ELR (cell line): ENCODE results near the gene TTLL3.

Source experiments
- DNase-seq: peaks from one replicate; pipeline ENCODE4 v3.0.0-alpha.2; 2015; ENCODE audit warnings: low read depth

TTLL3 gene

GRCh38 chr3:9807981-9808344 lies 2.1 kb upstream of the TTLL3 start:
- no peak for DNase-seq

DNA sequence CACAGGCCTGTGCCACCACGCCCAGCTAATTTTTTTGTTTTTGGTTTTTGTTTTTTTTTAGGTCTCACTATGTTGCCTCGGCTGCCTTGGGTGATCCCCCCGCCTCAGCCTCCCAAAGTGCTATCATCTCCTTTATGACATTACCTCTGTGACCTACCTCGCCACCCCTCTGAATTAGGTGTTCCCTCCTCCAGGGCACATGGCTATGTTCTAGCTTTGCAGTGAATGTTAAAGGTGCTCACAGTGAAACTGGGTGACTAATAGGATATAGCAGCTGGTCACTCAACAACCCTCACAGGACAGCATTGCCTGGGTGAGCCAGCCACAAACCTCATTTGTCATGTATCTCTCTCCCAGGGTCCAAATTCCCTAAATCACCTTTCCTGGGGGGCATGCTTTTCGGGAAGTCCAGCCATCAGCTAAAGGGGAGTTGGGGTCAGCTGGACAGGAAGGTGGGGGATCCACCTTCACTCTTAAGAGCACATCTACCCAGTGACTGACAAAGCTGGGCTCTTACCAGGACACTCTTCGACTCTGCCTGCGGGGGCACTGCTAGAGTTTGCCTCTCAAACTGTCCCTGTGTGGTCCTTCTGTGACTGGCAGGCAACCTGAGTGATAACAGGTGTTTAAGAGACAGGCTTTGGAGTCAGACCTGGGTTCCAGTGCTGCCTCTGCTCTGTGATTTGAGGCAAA lies 1.6 kb upstream of the TTLL3 start:
- DNase-seq, result peak; percentile 68

DNA sequence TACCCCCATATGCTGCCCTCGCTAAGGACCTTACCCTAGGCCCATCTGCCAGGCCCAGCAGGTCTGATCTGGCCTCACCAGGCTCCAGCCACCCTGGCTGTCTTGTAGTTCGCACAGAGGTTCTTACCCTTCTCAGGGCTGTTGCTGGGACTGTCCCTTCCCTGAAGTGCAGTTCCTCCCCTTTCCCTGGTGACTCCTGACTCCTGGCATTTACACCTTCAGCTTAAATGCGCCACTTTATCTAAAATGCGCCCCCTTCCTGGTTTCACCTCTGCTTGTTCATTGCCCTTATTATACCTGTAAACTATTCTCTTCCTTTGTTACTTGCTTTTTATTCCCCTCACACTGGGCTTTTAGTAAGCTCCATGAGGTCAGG lies 835 bp upstream of the TTLL3 start:
- DNase-seq, result no peak

DNA sequence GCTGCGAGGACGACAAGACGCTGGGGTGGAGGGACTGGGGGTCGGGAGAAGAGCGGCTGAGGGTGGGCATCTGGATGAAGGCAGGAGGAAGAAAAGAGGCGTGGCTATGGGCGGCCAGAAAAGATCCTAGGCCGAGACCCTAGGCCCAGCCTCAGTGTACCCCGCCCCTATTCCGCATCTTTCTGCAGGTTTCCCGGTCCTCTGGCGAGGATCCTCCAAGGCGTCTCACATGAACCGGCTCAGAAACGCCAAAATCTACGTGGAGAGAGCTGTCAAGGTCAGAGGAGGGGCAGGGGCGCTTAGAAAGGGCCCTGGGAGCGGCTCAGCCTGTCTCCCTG lies 340 bp downstream of the TTLL3 start:
- no peak for DNase-seq

GRCh38 chr3:9810846-9811245 lies 784 bp downstream of the TTLL3 start:
- DNase-seq, result no peak

DNA sequence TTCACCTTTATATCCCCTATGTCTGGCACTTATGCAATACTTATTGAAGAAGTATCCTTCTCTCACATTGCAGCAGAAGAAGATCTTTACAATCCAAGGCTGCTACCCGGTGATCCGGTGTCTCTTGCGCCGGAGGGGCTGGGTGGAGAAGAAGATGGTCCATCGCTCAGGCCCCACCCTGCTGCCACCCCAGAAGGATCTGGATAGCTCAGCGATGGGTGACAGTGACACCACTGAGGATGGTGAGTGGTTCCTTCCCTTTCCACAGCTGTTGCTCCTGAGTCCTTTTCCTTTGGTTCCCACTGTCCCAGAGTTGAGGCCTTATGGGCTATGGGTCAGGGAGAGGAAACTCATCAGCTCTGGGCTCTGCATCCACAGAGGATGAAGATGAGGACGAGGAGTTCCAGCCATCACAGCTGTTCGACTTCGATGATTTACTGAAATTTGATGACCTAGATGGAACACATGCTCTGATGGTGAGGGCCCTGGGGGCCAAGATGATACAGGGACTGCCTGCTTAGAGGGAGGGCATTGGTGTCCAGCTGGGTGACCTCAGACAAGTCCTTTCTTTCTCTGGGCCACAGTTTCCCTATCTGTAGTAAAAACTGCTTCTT lies 2.9 kb downstream of the TTLL3 start:
- DNase-seq, result no peak

- no peak for DNase-seq
Observed at GRCh38 chr3:9815986-9816385, 5.9 kb downstream of the TTLL3 start.

DNA sequence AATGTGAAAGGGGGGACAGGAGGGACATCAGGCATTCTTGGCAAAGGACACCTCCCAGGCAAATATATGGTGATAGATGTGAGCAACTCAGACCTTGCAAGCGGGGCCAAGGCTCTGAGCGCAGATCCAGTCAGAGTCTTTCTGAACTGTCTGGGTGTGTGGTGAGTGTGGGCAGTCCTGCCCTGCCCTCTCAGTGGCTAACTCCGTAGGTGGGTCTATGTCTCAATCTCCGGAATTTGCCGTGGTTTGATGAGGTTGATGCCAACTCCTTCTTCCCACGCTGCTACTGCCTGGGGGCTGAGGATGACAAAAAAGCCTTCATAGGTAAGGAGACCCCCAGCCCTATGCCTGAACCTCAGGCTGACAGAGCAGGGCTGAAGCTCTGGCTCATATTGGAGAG lies 7.4 kb downstream of the TTLL3 start:
- DNase-seq, result no peak

DNA sequence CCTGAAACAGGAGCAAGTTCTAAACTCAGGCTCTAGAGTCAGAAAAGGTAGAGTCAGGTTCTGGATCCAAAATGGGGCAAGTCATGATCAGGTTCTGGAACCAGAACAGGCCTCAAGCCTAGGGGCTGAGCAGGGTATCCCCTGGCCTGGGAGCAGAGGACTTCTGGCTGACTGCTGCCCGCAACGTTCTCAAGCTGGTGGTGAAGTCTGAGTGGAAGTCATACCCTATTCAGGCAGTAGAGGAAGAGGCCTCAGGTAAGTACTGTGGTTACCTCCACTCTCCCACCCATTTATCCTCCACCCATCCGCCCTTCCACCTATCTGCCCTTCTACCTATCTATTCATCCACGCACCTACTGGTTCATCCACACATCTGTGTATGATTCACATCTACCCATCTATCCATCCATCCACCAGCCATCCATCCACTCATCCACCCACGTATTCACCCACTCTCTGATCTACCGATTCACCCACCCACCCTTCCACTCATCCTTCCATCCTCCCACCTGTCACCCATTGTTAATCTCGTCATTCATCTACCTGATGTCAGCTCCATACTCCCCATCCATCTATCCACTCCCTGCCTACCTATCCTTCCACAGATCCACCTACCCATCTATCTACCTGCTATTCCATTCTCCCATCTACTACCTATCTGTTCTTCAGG lies 8.7 kb downstream of the TTLL3 start:
- no peak for DNase-seq

DNA sequence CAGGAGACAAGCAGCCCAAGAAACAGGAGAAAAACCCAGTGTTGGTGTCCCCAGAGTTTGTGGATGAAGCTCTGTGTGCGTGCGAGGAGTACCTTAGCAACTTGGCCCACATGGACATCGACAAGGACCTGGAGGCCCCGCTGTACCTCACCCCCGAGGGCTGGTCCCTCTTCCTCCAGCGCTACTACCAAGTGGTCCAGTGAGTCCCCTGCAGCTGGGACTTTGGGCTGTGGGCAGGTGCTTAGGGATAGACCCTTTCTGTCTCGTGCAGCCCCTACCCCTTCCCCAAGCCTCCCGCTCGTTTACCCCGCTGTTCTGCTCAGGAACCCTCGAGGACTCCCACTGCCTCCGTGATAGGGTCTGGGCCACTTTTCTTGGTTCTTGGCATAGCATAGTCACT lies 10.5 kb downstream of the TTLL3 start:
- no peak for DNase-seq

- DNase-seq, result peak; percentile 60
Observed at GRCh38 chr3:9820946-9821345, 10.9 kb downstream of the TTLL3 start.

- DNase-seq, result no peak
Observed at GRCh38 chr3:9825451-9826040, 15.5 kb downstream of the TTLL3 start.

DNA sequence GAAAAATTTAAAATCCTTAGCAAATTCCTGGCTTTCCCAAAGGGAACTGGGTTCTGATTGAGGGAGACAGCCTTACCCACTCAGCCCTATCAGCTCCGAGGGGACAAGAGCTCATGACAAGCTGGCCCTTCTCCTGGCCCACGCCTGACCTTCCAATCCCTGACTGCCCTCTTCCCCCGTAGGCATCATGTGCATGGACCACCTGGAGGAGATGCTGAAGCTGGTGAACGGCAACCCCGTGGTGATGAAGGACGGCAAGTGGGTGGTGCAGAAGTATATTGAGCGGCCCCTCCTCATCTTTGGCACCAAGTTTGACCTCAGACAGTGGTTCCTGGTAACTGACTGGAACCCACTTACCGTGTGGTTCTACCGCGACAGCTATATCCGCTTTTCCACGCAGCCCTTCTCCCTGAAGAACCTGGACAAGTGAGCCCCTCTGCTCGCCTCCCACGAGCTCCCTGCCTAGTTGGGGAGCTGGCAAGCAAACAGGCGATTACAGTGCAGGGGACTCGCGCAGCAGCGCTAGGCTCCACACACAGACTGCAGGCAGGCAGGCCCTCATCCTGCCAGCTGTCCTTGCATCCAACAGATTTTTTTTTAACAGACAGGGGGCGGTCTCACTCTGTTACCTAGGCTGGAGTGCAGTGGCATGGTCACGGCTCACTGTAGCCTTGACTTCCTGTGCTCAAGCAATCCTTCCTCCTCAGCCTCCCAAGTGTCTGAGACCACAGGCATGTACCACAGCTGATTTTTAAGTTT lies 16.9 kb downstream of the TTLL3 start:
- DNase-seq, result peak; percentile 42

DNA sequence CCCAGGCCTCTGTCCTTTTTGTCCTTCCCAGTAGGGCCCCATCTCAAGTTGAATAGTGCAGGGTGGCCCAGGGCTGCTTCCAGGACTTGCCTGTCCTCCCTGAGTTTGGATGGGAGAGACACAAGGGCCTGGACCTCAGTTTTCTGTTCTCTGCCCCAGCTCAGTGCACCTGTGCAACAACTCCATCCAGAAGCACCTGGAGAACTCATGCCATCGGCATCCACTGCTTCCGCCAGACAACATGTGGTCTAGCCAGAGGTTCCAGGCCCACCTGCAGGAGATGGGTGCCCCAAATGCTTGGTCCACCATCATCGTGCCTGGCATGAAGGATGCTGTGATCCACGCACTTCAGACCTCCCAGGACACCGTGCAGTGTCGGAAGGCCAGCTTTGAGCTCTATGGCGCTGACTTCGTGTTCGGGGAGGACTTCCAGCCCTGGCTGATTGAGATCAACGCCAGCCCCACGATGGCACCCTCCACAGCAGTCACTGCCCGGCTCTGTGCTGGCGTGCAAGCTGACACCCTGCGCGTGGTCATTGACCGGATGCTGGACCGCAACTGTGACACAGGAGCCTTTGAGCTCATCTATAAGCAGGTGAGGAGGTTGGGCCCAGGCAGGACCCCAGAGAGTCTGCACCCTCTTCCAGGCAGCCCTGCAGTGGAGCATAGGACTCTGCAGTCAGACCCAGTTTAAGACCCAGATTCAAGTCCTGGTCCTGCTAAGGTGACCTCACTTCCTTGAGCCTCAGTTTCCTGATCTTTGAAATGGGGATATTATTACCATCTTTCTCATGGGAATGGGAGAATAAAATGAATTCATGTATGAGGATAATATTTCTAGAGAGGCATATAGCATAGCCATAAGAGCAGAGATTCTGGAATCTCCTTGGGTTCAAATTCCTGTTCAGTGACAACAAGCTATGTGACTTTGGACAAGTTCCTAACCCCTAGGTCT lies 19.0 kb downstream of the TTLL3 start:
- DNase-seq, result no peak

DNA sequence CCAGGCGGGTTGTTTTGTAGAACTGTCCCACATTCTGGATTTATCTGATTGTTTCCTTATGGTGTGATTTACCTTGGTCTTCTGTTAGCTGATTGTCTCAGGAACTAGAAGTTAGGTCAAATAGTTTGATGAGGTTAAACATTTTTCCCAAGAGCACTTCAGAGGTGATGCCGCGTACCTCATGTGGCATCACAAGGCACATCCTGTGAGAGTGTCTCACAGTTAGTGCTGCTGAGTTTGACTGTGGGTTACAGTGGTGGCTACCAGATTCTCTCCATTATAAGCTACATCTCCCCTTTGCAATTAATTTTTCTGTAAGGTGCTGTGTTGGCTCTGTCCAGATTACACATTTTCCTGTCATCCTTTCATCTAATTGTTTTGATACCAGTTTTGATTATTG lies 21.2 kb downstream of the TTLL3 start:
- no peak for DNase-seq

GRCh38 chr3:9833078-9833477 lies 23.0 kb downstream of the TTLL3 start:
- no peak for DNase-seq

GRCh38 chr3:9834520-9835380 lies 24.7 kb downstream of the TTLL3 start:
- no peak for DNase-seq

GRCh38 chr3:9837701-9838582 lies 27.9 kb downstream of the TTLL3 start:
- peak; percentile 17 for DNase-seq

DNA sequence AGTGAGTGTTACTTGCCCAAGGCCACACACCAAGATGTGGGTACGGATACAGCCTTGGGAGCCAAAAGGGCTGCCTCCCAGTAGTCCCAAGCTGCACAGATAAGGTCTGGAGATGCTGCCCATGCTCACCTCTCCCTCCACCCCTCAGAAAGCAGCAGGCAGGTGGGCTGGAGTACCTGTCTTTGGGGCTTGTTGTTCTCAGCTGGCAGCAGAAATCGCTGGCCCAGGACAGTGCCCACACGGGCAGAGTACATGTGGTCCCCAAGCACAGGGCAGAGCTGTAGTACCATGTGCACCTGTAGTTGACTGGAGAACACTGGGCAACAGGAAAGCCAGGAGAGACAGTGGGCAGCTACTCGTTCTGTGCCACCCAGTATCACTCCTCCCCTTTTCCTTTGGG lies 28.8 kb downstream of the TTLL3 start:
- DNase-seq, result no peak

- DNase-seq, result no peak
Observed at GRCh38 chr3:9841015-9841414, 31.0 kb downstream of the TTLL3 start.
